Keratinocyte (primary cell): ENCODE measurements around the gene SEPHS1. TPM values are rescaled to one million over a fixed set of nuclear protein-coding genes. Genes with fewer than 3 reads are reported as not detected.

Experiments used
- DNase-seq: peaks from one replicate; pipeline ENCODE4 v3.0.0-alpha.2; 2011; ENCODE audit warnings: low read depth, missing footprints, low spot score
- FAIRE-seq: peaks from 2 replicates; lab custom pipeline; 2011; peaks lifted over from hg19 to GRCh38; lab: Jason Lieb, UNC
- H2AFZ ChIP-seq: 2 replicates; pipeline ENCODE4 v1.6.0; 2012; ENCODE audit warnings: low read length, control low read depth, inconsistent platforms; ENCODE audit not compliant: control insufficient read depth
- H3K27ac ChIP-seq: 2 replicates; pipeline ENCODE4 v1.5.1; 2011; ENCODE audit warnings: low read length; ENCODE audit not compliant: control insufficient read depth, insufficient read depth
- H3K27me3 ChIP-seq: 3 replicates; pipeline ENCODE4 v1.6.0; 2011; ENCODE audit warnings: low read length; ENCODE audit not compliant: control insufficient read depth, insufficient read depth; ENCODE audit errors: extremely low read depth
- H3K36me3 ChIP-seq, 2 experiments: 2 replicates in 1 of 2; 3 replicates in 1 of 2; pipeline ENCODE4 v1.5.1; 2011; ENCODE audit warnings: low read length in 2 of 2, mild to moderate bottlenecking in 1 of 2; ENCODE audit not compliant: control insufficient read depth in 2 of 2, insufficient read depth in 2 of 2; ENCODE audit errors: extremely low read depth in 1 of 2
- H3K4me1 ChIP-seq: 3 replicates; pipeline ENCODE4 v1.5.1; 2011; ENCODE audit warnings: low read length; ENCODE audit not compliant: control insufficient read depth, insufficient read depth; ENCODE audit errors: extremely low read depth
- H3K4me2 ChIP-seq: 3 replicates; pipeline ENCODE4 v1.6.0; 2011; ENCODE audit warnings: low read depth, low read length; ENCODE audit not compliant: control insufficient read depth, insufficient read depth; ENCODE audit errors: extremely low read depth
- H3K4me3 ChIP-seq, 3 experiments: fragments of 200-600 bp in 1 of 3; sonication (generic) in 1 of 3; 2 replicates in 2 of 3; 3 replicates in 1 of 3; pipeline ENCODE4 v1.5.1; 2011 to 2016; ENCODE audit warnings: low read length in 3 of 3, mild to moderate bottlenecking in 3 of 3, control low read depth in 2 of 3, inconsistent platforms in 1 of 3, low read depth in 1 of 3, mixed read lengths in 1 of 3, mixed run types in 1 of 3, moderate library complexity in 1 of 3; ENCODE audit not compliant: control insufficient read depth in 2 of 3, insufficient read depth in 2 of 3; ENCODE audit errors: extremely low read depth in 1 of 3
- H3K79me2 ChIP-seq: 2 replicates; pipeline ENCODE4 v1.6.0; 2012; ENCODE audit warnings: low read length; ENCODE audit not compliant: control insufficient read depth, insufficient read depth
- H3K9ac ChIP-seq: 3 replicates; pipeline ENCODE4 v1.6.0; 2011; ENCODE audit warnings: low read length; ENCODE audit not compliant: control insufficient read depth, insufficient read depth; ENCODE audit errors: extremely low read depth
- H3K9me1 ChIP-seq: 3 replicates; pipeline ENCODE4 v1.6.0; 2011; ENCODE audit warnings: low read length; ENCODE audit not compliant: control insufficient read depth, insufficient read depth; ENCODE audit errors: extremely low read depth
- H3K9me3 ChIP-seq: 2 replicates; pipeline ENCODE4 v1.5.1; 2012; ENCODE audit warnings: low read depth, low read length; ENCODE audit not compliant: control insufficient read depth
- H4K20me1 ChIP-seq: 3 replicates; pipeline ENCODE4 v1.6.0; 2011; ENCODE audit warnings: low read length; ENCODE audit not compliant: control insufficient read depth, insufficient read depth; ENCODE audit errors: extremely low read depth
- EZH2 ChIP-seq: IDR thresholded peaks from one replicate; pipeline ENCODE4 v1.6.1; 2012; ENCODE audit warnings: inconsistent platforms, mild to moderate bottlenecking, low read length, moderate library complexity
- dilution Hi-C: fragments of 300-500 bp; cut with MboI; formaldehyde crosslinking; loops from one replicate; pipeline ENCODE4 v1.7.0; 2020; ENCODE audit warnings: low sequenced_read_pairs; ENCODE audit not compliant: extremely low pct_ligation_motif_present
- polyA plus RNA-seq, 5 experiments: library from polyadenylated mRNA; depleted of rRNA in 3 of 5; stranded (reverse) in 3 of 5; stranded (forward) in 1 of 5; unstranded in 1 of 5; fragments of >200 nt; gene quantifications; 1 replicate in 1 of 5; 2 replicates in 3 of 5; 3 replicates in 1 of 5; pipeline versions ENCODE4 v1.2.1 to v1.2.3, GENCODE V29; 2011 to 2012; ENCODE audit warnings: missing spikeins in 2 of 5, low read depth in 1 of 5, low replicate concordance in 1 of 5
- TF ChIP-seq, protein P1 (sequence below), 3 experiments: IDR thresholded peaks in 1 of 3; conservative IDR thresholded peaks in 1 of 3; optimal IDR thresholded peaks in 1 of 3; 2 replicates in 2 of 3; 3 replicates in 1 of 3; pipeline versions ENCODE3 to v1.5.1; 2011; ENCODE audit warnings: low read length in 3 of 3, mild to moderate bottlenecking in 3 of 3, moderate library complexity in 2 of 3, control low read depth in 1 of 3, inconsistent platforms in 1 of 3; ENCODE audit not compliant: insufficient read depth in 2 of 3; ENCODE audit errors: extremely low read depth in 1 of 3

Gene SEPHS1
- polyA plus RNA-seq, 1 donor (not counting 4 experiments of a cell fraction or from before 2014, with no cell fraction given) = 65.4 TPM

DNA sequence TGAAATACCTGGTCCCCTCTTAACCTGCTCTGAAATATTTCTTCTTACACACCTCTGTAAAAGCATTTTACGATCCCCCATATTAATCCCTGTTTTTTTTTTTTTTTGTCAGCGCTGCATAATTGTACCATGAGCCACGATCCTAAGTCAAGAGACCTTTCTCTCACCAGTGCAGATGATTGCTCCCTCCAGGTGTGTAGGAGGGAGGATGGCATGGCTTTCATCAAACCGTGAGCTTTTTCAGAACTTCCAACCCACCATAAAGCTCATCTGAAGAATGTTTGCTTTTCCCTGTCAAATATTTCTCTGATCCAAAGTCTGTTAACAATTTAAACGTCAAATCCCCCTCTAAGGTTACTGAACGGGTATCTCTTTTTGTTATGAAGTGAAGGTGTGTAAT, 28.2 kb upstream of the SEPHS1 start:
- FAIRE-seq (no peak), DNase-seq (no peak)
- Histone ChIP-seq H4K20me1 (no peaks in the 10 kb centered on the region), H2AFZ (no peak overlapping the region), H3K9me3 (no peaks in the 10 kb centered on the region), H3K9me1 (no peaks in the 10 kb centered on the region), H3K4me2 (no peak overlapping the region), H3K79me2 (no peaks in the 10 kb centered on the region), H3K27me3 (no peaks in the 10 kb centered on the region), H3K9ac (no peak overlapping the region), H3K4me1 (no peaks in the 10 kb centered on the region), H3K4me3 (no peak overlapping the region), H3K27ac (no peak overlapping the region), H3K36me3 (no peaks in the 10 kb centered on the region)
- dilution Hi-C loops = no loop called here
- TF ChIP-seq EZH2 = no peak
- TF ChIP-seq, protein P1, sequence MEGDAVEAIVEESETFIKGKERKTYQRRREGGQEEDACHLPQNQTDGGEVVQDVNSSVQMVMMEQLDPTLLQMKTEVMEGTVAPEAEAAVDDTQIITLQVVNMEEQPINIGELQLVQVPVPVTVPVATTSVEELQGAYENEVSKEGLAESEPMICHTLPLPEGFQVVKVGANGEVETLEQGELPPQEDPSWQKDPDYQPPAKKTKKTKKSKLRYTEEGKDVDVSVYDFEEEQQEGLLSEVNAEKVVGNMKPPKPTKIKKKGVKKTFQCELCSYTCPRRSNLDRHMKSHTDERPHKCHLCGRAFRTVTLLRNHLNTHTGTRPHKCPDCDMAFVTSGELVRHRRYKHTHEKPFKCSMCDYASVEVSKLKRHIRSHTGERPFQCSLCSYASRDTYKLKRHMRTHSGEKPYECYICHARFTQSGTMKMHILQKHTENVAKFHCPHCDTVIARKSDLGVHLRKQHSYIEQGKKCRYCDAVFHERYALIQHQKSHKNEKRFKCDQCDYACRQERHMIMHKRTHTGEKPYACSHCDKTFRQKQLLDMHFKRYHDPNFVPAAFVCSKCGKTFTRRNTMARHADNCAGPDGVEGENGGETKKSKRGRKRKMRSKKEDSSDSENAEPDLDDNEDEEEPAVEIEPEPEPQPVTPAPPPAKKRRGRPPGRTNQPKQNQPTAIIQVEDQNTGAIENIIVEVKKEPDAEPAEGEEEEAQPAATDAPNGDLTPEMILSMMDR (optimal IDR thresholded peaks at IDR 0.05 in 1 of 3, IDR thresholded peaks at IDR 0.05 in 1 of 3, conservative IDR thresholded peaks at IDR 0.05 in 1 of 3; ENCODE audit: extremely low read depth in 1 of 3, insufficient read depth in 2 of 3, low read length in 3 of 3) = no peak

DNA sequence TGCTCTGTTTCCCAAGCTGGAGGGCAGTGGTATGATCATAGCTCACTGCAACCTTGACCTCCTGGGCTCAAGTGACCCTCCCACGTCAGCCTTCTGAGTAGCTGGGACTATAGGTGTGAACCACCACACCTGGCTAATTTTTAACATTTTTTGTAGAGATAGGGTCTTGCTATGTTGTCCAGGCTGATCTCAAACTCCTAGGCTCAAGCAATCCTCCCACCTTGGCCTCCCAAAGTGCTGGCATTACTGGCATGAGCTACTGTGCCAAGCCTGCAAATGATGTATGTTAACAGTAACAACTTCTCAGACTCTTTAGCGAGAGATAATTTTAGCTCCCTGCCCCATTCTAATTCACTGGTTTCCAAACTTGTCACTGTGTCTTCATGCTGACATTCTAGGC, 27.7 kb upstream of the SEPHS1 start:
- Histone ChIP-seq H3K4me1 (no peaks in the 10 kb centered on the region), H3K79me2 (no peaks in the 10 kb centered on the region), H3K27ac (no peak overlapping the region), H4K20me1 (no peaks in the 10 kb centered on the region), H3K9ac (no peak overlapping the region), H3K4me3 (no peak overlapping the region), H3K9me1 (no peaks in the 10 kb centered on the region), H3K36me3 (no peaks in the 10 kb centered on the region), H3K27me3 (no peaks in the 10 kb centered on the region), H2AFZ (no peak overlapping the region), H3K9me3 (no peaks in the 10 kb centered on the region), H3K4me2 (no peak overlapping the region)
- no peak for FAIRE-seq
- DNase-seq = no peak
- TF ChIP-seq EZH2 = no peak
- TF ChIP-seq, protein P1 (optimal IDR thresholded peaks at IDR 0.05 in 1 of 3, IDR thresholded peaks at IDR 0.05 in 1 of 3, conservative IDR thresholded peaks at IDR 0.05 in 1 of 3; ENCODE audit: extremely low read depth in 1 of 3, insufficient read depth in 2 of 3, low read length in 3 of 3) = no peak
- dilution Hi-C loops = no loop called here
